ENCODE data around the gene ATP11A. TPM values are rescaled to one million over a fixed set of nuclear protein-coding genes. Genes with fewer than 3 reads are reported as not detected.

Gene ATP11A
- total RNA-seq, 3 donors from 2014 or later = 15.5 to 28.7 (median 19.4) TPM

- ATAC-seq (peak; percentile 85), DNase-seq (peak; percentile 68 to 79 (median 79))
- Histone ChIP-seq H3K4me1 (ENCODE audit: low read depth) (no peaks in the 10 kb centered on the region), H3K4me3 (no peak overlapping the region), H3K36me3 (ENCODE audit: low read depth) (no peaks in the 10 kb centered on the region), H3K9me3 (no peaks in the 10 kb centered on the region)
- intact Hi-C loops (cut with DNase I, micrococcal nuclease) = loop anchor here in 1 of 2 donors (10.0 kb wide), 1 partner anchor 239 kb away; no protein-coding TSS in a partner anchor
- TF ChIP-seq CTCF (IDR thresholded peaks at IDR 0.05) = peak; percentile 60
Observed at GRCh38 chr13:112873851-112874750, 184.3 kb downstream of the ATP11A start.

GRCh38 chr13:112874751-112875300, 185.0 kb downstream of the ATP11A start:
- Histone ChIP-seq H3K36me3 (ENCODE audit: low read depth) (no peaks in the 10 kb centered on the region), H3K9me3 (no peaks in the 10 kb centered on the region), H3K4me3 (no peak overlapping the region), H3K4me1 (ENCODE audit: low read depth) (no peaks in the 10 kb centered on the region)
- peak in 1 of 3 donors; percentile 49 for DNase-seq
- intact Hi-C loops (cut with DNase I, micrococcal nuclease) = loop anchor here in 1 of 2 donors (10.0 kb wide), 1 partner anchor 240 kb away; no protein-coding TSS in a partner anchor
- no peak for ATAC-seq
- TF ChIP-seq CTCF (IDR thresholded peaks at IDR 0.05) = no peak

GRCh38 chr13:112875627-112876026, 185.8 kb downstream of the ATP11A start:
- ATAC-seq (no peak), DNase-seq (peak in 1 of 3 donors; percentile 39)
- intact Hi-C loops (cut with DNase I, micrococcal nuclease) = loop anchor here in 1 of 2 donors (10.0 kb wide), 1 partner anchor 241 kb away; no protein-coding TSS in a partner anchor
- H3K36me3 ChIP-seq (ENCODE audit: low read depth) = no peaks in the 10 kb centered on the region
- H3K9me3 ChIP-seq = no peaks in the 10 kb centered on the region
- no peaks in the 10 kb centered on the region for H3K4me1 ChIP-seq (ENCODE audit: low read depth)
- no peak overlapping the region for H3K4me3 ChIP-seq
- TF ChIP-seq CTCF (IDR thresholded peaks at IDR 0.05) = no peak

GRCh38 chr13:112876305-112877000, 186.6 kb downstream of the ATP11A start:
- no peaks in the 10 kb centered on the region for H3K4me1 ChIP-seq (ENCODE audit: low read depth)
- intact Hi-C loops (cut with DNase I, micrococcal nuclease) = loop anchor here in 1 of 2 donors (10.0 kb wide), 1 partner anchor 242 kb away; no protein-coding TSS in a partner anchor
- no peaks in the 10 kb centered on the region for H3K36me3 ChIP-seq (ENCODE audit: low read depth)
- no peak for ATAC-seq
- peak in 1 of 3 donors; percentile 17 for DNase-seq
- no peak overlapping the region for H3K4me3 ChIP-seq
- H3K9me3 ChIP-seq = no peaks in the 10 kb centered on the region
- no peak for TF ChIP-seq CTCF (IDR thresholded peaks at IDR 0.05)

GRCh38 chr13:112877066-112877465, 187.2 kb downstream of the ATP11A start:
- no peak for TF ChIP-seq CTCF (IDR thresholded peaks at IDR 0.05)
- H3K4me3 ChIP-seq = no peak overlapping the region
- DNase-seq (peak in 1 of 3 donors; percentile 24), ATAC-seq (no peak)
- no peaks in the 10 kb centered on the region for H3K4me1 ChIP-seq (ENCODE audit: low read depth)
- intact Hi-C loops (cut with DNase I, micrococcal nuclease) = loop anchor here in 1 of 2 donors (10.0 kb wide), 1 partner anchor 242 kb away; no protein-coding TSS in a partner anchor
- no peaks in the 10 kb centered on the region for H3K36me3 ChIP-seq (ENCODE audit: low read depth)
- no peaks in the 10 kb centered on the region for H3K9me3 ChIP-seq

Measured in mucosa of descending colon (tissue), 3 donors.